ENCODE measurements around the gene ART3. TPM values are rescaled to one million over a fixed set of nuclear protein-coding genes. Genes with fewer than 3 reads are reported as not detected.

ART3 gene
- polyA plus RNA-seq, 4 donors = 0.35 to 0.82 (median 0.50) TPM

GRCh38 chr4:76144546-76144945 lies 70.0 kb downstream of the ART3 start:
- DNase-seq (ENCODE audit: low read depth in 4 of 4, low spot score in 2 of 4) = no peak

DNA sequence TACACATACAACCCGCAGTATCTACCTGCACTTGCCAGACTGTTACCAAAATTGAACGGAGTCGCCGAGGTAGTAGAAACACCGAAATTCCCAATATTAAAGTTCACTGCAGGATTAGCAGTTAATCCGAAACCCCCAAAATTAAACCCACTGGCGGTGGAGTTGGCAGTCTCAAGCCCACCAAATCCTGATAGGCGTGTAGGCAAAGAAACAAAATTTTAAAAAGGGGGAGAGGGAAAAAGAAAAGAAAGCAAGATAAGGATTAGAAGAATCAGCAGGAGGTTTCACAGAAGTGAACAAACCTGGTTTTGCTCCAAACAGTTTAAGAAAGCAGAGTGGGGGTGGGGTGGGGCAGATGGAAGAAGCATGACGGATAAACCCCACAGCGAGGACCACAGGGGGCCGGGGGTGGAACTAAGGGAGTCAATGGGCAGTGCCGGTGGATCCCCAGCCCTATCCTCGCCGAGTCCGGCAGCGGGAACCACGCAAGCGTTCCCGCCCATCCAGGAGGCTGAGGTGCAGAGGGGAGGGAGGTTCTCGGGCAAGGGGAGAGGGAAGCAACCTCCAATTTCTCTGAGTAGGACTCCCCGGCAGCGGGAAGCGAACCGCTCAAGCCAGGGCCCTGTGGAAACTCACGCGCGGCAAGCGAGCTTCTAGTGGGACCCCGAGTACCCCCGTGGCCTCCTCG lies 73.1 kb downstream of the ART3 start:
- peak; percentile 13 to 36 (median 30) for DNase-seq (ENCODE audit: low read depth in 4 of 4, low spot score in 2 of 4)

- DNase-seq (ENCODE audit: low read depth in 4 of 4, low spot score in 2 of 4) = peak; percentile 84 to 94 (median 92)
Observed at GRCh38 chr4:76148142-76148865, 73.8 kb downstream of the ART3 start, which contains the start of gene NUP54. NUP54 (minus strand) TSS chr4:76148397; CDS start chr4:76148374, 23 bp downstream.

DNA sequence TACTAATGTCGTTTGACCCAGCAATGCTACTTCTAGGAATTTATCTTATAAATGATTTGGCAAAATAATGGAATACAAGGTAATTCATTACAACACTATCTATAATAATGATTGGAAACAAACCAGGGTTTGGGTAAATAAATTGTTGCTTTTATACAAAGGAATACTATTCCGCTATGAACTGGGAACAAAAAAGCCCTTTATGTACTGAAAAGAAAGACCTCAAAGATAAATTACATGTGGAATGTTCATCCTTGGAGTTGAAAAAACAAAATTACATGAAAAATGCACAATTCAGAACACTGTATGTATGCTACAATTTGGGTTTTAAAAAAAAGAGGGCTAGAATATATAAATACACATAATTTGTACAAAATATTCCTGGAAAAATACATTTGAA lies 78.8 kb downstream of the ART3 start:
- DNase-seq (ENCODE audit: low read depth in 4 of 4, low spot score in 2 of 4) = no peak

DNA sequence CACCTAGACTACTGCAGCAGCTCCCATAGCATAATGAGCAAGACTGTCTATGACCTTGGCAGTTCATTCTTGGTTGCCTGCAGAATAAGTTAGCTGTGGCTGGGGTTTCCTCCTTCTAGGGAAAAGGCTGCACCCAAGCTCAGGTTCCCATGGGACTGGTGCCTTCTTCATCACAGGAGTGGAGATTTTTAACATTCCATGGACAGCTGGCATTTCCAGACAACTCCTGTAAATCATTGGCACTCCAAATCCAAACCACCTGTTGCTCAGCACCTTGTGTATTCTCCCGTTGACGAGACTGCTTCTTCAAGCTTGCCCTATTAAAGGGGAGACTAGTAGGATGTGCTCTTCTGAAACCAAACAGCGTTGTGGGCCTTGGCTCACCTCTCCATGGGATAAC lies 81.5 kb downstream of the ART3 start:
- DNase-seq (ENCODE audit: low read depth in 4 of 4, low spot score in 2 of 4) = no peak

GRCh38 chr4:76156635-76157034 lies 82.1 kb downstream of the ART3 start:
- DNase-seq (ENCODE audit: low read depth in 4 of 4, low spot score in 2 of 4) = no peak

- DNase-seq (ENCODE audit: low read depth in 4 of 4, low spot score in 2 of 4) = no peak
Observed at GRCh38 chr4:76160355-76160754, 85.8 kb downstream of the ART3 start.

Other genes starting within 250 kb of the ART3 start
- gene PPEF2, start 172.3 kb upstream of the ART3 start, polyA plus RNA-seq (ENCODE audit: insufficient read length in 4 of 4) = under 1 TPM in 2 of 4 donors, not detected in 2; 0.25 to 0.56 TPM
- gene NAAA, start 133.7 kb upstream of the ART3 start, polyA plus RNA-seq (ENCODE audit: insufficient read length in 4 of 4) = 10 to 100 TPM; 13.4 to 16.3 (median 13.9) TPM
- gene SDAD1, start 83.8 kb upstream of the ART3 start, polyA plus RNA-seq (ENCODE audit: insufficient read length in 4 of 4) = 10 to 100 TPM; 39.2 to 51.4 (median 45.4) TPM
- gene CXCL9, start 67.2 kb upstream of the ART3 start, polyA plus RNA-seq (ENCODE audit: insufficient read length in 4 of 4) = under 1 TPM; 0.07 to 0.13 (median 0.10) TPM
- gene CXCL10, start 51.2 kb upstream of the ART3 start, polyA plus RNA-seq (ENCODE audit: insufficient read length in 4 of 4) = 1 to 10 TPM; 3.9 to 6.7 (median 5.2) TPM
- under 1 TPM; 0.17 to 0.38 (median 0.29) TPM for gene CXCL11, start 38.6 kb upstream of the ART3 start, polyA plus RNA-seq (ENCODE audit: insufficient read length in 4 of 4)
- 10 to 100 TPM; 61.7 to 97.9 (median 78.8) TPM for gene NUP54, start 73.7 kb downstream of the ART3 start, polyA plus RNA-seq (ENCODE audit: insufficient read length in 4 of 4)
- 100 to 1,000 TPM; 141 to 195 (median 170) TPM for gene SCARB2, start 139.1 kb downstream of the ART3 start, polyA plus RNA-seq (ENCODE audit: insufficient read length in 4 of 4)
- 10 to 100 TPM in 1 of 4 donors, 1 to 10 TPM in 3; 6.0 to 10.2 (median 7.9) TPM for gene FAM47E, start 177.0 kb downstream of the ART3 start, polyA plus RNA-seq (ENCODE audit: insufficient read length in 4 of 4)
- 1 to 10 TPM; 1.5 to 2.2 (median 1.8) TPM for gene STBD1, start 232.0 kb downstream of the ART3 start, polyA plus RNA-seq (ENCODE audit: insufficient read length in 4 of 4)

Measured in left renal cortex interstitium (tissue), 4 donors.